LNCaP clone FGC (cell line): ENCODE measurements around the gene ECM2.

Experiments used
- DNase-seq: peaks from one replicate; pipeline ENCODE4 v3.0.0-alpha.2; 2011; ENCODE audit warnings: low read depth
- H3K4me3 ChIP-seq: 2 replicates; pipeline ENCODE4 v1.5.1; 2011; ENCODE audit warnings: mild to moderate bottlenecking, low read depth, low read length, control low read depth
- TF ChIP-seq, protein P1 (sequence below): IDR thresholded peaks from 2 replicates; pipeline ENCODE4 v1.5.1; 2012; ENCODE audit warnings: mild to moderate bottlenecking; ENCODE audit not compliant: control insufficient read depth, insufficient read depth; ENCODE audit errors: extremely low read depth

The ECM2 gene

DNA sequence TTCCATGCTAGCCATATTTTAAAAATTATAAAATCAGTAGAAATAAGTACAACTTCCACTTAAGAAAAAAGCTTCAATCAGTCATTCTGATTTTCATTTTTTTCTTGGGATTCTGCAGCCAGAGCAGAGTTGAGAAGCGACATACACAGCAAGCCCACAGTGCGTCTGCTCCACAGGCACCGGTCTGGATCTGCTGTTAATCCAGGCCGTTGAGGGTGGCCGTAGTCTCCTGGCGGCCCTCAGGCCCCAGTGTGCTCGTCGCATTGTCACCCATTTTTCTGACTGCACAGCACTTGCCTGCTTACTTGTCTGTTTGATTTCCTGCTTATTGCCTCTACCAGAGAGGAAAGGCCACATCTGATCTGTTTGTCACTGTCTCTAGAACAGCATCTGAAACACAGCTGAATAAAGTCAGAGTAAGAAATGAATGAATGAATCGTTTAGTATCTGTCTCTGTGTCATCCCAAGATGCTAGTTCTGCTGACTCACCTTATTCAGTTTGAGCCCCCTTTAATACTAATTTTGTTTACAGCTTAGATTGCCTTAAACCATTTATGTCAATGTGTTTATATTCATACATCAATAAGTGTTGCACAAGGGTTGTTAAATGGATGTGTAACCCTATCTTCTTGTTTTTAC, 41.9 kb downstream of the ECM2 start:
- H3K4me3 ChIP-seq: no peak overlapping the region
- no peak for DNase-seq
- TF ChIP-seq, protein P1, sequence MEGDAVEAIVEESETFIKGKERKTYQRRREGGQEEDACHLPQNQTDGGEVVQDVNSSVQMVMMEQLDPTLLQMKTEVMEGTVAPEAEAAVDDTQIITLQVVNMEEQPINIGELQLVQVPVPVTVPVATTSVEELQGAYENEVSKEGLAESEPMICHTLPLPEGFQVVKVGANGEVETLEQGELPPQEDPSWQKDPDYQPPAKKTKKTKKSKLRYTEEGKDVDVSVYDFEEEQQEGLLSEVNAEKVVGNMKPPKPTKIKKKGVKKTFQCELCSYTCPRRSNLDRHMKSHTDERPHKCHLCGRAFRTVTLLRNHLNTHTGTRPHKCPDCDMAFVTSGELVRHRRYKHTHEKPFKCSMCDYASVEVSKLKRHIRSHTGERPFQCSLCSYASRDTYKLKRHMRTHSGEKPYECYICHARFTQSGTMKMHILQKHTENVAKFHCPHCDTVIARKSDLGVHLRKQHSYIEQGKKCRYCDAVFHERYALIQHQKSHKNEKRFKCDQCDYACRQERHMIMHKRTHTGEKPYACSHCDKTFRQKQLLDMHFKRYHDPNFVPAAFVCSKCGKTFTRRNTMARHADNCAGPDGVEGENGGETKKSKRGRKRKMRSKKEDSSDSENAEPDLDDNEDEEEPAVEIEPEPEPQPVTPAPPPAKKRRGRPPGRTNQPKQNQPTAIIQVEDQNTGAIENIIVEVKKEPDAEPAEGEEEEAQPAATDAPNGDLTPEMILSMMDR: no peak

DNA sequence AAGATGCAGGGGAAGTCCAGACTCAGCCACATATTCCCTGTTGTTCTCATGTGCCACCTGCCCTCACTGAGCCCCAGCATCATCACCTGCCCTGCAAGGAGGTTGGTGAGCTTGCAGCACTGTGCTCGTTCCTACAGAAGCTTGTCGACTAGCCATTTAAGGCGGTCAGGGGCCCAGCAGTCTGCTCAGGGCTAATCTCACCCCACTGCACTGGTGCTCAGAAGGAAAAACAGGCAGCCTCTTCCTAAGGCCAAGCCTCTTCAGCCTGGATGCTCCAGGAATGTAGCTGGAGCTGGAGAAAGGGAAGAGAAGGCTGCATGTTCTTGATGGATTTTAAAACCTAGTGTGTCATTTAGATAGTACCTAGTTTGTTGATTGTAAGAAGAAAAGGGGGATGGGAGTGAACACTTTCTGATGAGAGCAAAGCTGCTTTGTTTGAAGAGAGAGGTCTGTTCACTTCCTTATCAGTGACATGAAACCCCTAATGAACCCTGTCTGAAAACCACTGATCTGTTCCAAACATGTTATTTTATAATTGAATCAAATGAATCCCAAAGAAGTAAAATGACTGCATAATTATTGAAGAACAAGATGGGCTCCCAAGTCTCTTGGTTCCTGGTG, 42.9 kb downstream of the ECM2 start:
- no peak for DNase-seq
- no peak overlapping the region for H3K4me3 ChIP-seq
- TF ChIP-seq, protein P1: no peak

DNA sequence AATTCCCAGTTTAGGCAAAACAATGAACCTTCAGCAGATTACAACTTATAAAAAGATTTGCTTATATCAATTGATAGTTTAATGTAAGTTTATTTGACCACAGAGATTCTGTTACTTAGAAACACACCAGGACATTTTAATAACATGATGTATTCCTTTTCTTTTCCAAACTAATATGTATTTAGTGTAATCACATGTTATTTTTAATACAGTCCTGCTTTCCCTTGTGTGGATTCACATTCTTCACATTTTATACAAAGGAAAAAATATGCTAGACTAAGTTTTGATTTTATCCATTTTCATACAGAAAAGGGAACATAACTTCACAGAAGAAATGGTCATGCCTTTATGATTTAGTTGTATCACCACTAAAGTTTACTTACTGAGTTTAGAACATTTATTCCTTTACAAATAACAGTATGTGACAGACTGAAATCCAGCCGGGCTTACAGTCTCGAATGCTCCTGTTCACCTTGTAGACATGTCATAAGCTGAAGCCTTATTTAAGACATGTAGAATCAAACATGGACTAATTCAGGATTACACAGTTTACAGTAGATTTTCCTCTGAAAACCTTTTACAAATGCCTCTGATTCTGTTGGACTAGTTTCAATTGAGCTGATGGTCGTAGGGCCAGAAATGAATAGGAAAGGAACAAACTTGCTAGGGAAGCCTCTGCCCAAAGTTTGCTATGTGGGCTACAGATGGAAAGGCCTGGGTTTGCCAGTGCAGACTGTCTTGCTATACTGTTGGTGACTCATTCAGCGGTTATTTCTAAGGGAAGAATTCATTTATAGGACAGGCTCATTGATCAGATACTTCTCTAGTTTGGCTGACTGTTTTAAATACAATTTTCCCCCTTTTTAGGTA, 46.9 kb downstream of the ECM2 start:
- no peak overlapping the region for H3K4me3 ChIP-seq
- DNase-seq: no peak
- TF ChIP-seq, protein P1: no peak

DNA sequence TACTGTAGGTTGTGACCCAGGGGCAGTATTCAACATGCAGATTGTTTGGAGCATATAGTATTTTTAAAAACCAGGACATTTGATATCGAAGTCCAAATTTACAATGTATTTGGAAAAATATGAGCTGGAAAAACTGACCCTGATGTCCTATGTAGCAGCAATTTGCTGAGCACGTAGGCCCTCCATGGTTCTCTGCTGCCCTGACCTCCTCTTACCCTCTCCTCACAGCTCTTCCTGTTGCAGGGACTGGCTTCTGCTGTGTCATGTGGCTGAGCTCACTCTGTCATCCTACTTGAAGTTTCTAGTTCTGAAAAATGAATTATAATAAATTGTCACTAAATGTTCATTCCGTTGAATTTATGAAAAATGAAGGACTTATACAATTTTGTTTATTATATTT, 49.4 kb downstream of the ECM2 start:
- TF ChIP-seq, protein P1: no peak
- no peak overlapping the region for H3K4me3 ChIP-seq
- DNase-seq: no peak

DNA sequence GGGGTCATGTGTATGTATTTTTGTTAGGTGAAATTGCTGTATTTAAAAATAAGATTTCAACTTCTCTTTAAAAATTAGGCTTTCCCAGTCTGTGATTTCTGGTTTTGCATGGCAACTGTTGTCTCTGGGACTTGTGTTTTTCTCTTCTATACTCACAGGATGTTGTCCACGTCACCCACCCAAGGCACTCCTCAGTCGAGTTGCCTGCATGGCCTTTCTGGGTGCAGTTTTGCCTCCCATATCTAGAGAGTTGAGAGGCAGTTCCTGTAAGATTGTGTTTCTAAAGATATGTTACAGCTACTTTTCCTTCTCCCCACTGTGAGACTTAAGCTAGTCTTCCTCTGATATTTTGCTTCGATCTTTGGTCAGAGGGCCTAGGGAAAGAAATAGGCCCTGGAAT, 51.2 kb downstream of the ECM2 start:
- no peak overlapping the region for H3K4me3 ChIP-seq
- DNase-seq: no peak
- TF ChIP-seq, protein P1: no peak

DNA sequence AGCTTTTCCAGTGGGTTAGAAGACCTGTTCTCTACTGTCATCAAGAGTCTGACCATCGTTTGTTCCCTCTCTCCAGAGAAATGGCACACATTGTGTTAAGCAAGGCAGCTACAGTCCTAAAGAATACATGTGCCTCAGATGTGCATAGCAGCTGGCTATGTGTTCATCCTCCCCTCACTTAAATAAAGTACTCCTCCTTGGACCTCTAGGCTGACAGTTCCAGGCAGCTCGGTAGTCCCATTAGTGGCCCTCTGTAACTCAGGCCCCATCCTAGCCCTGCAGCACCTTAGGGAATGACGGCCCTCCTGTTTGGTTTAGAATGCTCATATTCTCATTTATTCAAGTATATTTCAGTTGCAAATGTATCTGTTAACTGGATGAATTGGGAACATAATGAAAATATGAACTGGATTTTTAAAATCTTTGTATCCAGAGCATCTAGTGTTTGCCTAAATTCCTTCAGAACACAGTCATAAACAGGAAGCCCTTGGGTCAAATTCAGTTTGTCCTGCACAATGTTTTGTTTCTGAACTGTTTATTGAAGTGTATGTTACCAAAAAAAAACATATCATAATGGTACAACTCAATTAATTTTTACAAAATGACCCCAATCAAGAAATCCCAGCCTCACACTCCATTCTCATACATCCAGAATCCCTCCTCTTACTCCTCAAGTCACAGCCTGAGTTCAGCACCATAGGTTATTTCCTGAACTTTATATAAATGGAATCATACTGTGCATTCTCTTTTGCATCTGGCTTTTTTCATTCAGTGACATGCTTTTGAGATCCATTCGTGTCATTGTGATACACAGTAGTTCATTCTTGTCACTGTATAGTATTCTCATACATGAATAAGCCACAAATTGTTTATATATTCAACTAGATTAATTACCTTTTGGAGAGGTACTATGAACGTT, 51.9 kb downstream of the ECM2 start:
- H3K4me3 ChIP-seq: no peak overlapping the region
- no peak for DNase-seq
- TF ChIP-seq, protein P1: no peak
